NT2/D1 (cell line): ENCODE measurements around the gene RADIL.

Source experiments
- YY1 ChIP-seq: IDR thresholded peaks from 2 replicates; pipeline ENCODE4 v1.6.1; 2011; ENCODE audit not compliant: insufficient read length, insufficient read depth
- ZNF274 ChIP-seq: IDR thresholded peaks from 2 replicates; pipeline ENCODE4 v1.6.1; 2011; ENCODE audit warnings: mild to moderate bottlenecking, low read depth, low read length

DNA sequence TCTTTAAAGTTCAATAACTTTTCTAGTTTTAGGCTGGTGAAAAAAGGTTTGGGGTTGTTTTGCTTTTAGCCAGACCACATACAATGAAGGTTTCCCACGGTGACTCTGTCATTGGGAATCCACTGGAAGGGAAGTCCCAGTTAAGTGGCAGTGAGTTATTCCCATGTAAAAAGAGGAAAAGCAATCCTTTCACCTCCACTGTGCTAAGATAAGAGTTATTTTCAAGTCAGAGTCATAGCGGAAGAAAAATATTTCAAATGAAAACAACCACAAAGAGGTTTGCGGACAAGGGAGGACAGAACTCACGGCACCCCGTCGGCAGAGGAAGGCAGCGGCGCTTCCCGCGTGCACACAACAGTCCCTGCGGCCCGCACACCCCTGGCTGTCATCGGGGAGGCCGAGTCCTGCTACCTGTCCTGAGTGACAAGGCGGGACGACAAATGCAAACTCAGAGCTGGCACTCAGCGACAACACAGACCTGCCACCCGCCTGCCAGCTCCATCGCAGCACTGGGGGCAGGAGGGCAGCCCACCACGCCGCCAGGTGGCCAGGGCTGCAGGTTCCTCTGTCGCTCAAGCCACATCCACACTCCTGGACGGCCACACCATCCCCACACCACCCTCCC is 12.3 kb downstream of the RADIL start:
- TF ChIP-seq YY1 (no peak), ZNF274 (no peak)
